GM18909 (cell line): ENCODE results near the gene OGFOD1.

Experiments
- ATAC-seq: cut with Tn5 transposase; IDR thresholded peaks from one replicate; pipeline ENCODE4 v1.9.1; 2021; ENCODE audit warnings: mild to moderate bottlenecking; ENCODE audit not compliant: unreplicated experiment, poor library complexity

OGFOD1 gene

DNA sequence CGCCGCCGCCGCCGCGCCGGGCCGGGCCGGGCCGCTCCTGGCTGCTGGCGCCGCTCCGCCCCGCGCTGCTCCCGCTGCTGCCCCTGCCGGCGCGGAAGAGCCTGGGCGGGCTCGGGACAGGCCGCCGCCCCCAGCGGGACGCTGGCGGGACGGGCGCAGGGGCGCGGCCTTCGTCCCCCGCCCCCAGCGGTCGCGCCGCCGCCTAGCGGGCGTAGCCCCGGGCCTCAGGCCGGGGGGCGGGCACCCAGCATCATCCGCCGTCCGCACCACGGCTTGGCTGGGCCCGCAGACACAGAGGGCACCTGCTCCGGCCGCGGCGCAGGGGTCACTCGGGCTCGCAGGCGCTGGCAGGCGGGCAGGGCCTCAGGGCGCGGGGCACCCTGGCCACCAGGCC, 25.9 kb upstream of the OGFOD1 start, which contains the start of gene AMFR:
AMFR (minus strand) TSS at position 107 of the 394 bp plus-strand sequence. CDS start 218 bp downstream, outside the sequence.
- ATAC-seq = peak; percentile 80

GRCh38 chr16:56426585-56426984, 24.8 kb upstream of the OGFOD1 start:
- ATAC-seq = no peak

DNA sequence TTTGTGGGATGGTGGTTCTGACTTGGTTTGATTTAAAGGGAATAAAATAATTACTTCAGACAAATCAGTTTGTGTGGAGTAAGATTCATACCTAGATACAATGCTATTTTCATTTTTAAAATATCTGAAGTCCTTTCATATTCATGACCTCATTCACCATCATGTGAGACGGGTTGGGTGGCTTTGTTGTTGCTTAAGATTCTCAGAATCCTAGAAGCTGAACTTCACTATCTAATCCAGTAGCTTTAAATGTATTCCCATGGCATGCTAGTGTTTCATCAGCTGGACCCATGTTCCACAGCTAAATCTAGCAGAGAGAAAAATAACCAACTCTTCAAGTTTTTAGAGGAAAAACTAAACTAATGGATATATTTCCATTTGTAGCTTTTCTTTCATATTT, 23.3 kb upstream of the OGFOD1 start:
- no peak for ATAC-seq

GRCh38 chr16:56436258-56436657, 15.1 kb upstream of the OGFOD1 start:
- no peak for ATAC-seq

GRCh38 chr16:56438038-56438437, 13.3 kb upstream of the OGFOD1 start:
- no peak for ATAC-seq

DNA sequence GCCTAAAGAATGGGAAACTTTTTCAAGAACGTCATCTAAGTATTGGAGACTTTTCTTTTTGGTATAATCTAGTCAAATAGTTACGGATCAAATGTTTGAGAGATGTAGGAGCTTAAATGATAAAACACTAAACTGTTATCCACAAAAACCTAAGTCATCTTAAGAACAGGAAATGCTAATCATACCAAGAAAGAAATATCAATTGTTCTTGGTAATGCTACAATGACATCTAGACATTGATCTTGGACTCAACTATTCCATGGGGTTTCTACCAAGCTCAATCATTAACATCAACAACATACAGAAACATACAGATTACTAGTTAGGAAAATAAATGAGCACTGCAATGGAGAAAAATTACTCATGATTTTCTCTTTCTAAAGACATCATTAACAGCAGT, 4.1 kb upstream of the OGFOD1 start:
- no peak for ATAC-seq

GRCh38 chr16:56448005-56448404, 3.3 kb upstream of the OGFOD1 start:
- no peak for ATAC-seq

DNA sequence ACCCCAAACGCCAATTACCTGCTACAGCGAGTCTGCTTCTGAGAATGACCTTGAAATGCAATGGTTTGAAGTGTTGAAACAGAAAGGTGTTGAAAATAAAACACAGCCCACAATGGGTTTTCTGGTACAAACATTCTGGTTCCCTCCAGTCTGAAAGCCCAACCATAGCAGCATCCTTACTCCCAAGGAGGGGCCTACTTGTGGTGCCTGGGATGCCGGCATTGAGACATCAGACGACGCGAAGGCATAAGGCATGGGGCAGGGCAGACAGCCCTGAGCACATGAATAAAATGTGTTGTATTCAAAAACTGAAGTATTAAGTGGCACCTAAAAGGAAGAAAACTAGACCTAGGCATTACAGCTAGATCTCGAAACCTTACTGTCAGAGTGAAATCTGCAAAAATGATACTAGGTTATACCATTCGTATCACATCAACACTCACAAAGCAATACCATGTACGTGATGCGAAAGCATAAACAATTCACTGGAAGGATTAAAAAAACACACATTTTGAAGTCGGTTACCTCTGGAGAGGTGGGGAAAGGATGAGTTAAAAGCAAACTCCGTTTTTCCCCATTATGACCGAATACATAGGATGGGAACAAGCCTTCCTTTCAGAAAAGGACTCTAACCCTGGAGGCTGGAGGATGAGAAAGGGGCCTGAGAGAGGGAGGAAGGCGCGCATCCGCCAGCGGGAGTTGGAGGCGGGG, 924 bp upstream of the OGFOD1 start:
- peak; percentile 31 for ATAC-seq

DNA sequence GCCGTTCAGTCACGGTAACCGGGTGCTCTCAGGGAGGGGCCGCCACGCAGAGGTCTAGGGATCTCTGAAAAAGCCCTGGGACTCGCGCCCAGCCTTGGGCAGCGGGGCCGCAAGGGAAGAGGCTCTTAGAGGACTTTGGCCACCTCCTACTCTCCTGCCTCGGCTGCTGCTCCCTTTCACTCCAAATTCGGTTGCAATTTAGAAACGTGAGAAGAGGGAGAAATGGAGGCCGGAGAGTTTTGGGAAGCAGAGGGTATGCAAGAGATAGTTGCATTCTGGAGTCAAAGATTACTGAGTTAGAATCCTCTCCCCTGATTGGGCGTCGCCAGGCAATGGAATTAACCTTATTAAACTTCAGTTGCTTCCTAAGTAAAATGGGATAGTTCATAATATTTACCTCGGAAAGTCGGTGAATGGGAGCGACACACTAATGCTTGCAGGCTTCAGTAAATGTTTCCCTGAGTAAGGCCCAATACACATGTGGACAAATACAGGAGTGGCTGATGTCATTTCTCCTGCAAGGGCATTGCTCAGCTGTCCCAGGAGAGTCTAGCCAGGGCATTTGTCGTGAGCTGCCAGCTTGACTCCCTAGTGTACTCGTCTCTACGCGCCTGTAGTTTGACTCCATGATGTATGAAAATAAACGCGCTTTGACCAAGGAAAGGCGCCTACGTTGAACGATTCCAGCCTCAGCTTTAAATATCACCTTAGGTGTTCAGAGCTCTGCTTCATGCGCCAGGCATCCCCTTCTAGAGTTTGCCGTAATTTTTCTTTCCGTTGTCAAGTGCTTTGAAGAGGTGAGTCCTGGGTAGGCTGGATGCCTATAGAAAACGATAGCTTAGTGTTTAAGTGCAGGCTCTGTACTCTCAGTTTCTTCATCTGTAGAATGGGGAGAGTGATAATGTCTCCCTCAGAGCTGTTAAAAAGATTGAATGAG, 667 bp downstream of the OGFOD1 start:
- ATAC-seq = peak; percentile 44

DNA sequence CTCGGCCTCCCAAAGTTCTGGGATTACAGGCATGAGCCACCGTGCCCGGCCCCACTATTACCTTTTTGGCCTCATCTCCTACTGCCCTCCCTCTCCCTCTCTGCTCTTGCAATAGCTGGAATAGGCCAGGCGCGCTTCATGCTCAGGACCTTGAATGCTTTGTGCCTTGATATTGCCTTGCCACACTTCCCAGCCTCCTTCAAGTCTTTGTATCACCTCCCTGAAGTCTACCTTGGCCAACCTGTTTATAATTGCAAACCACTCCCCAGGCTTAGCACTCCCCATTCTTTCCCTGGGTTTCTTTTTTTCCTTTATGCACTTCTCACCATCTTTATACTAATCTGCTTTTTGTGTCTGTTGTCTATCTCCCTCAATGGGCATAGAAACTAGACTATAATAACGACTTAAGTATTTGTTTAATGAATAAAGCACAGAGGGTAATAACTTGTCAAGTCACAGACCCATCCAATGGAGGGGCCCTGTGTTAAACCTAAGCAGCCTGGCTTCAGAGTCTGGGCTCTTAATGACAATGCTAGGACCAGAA, 6.6 kb downstream of the OGFOD1 start:
- ATAC-seq = no peak

DNA sequence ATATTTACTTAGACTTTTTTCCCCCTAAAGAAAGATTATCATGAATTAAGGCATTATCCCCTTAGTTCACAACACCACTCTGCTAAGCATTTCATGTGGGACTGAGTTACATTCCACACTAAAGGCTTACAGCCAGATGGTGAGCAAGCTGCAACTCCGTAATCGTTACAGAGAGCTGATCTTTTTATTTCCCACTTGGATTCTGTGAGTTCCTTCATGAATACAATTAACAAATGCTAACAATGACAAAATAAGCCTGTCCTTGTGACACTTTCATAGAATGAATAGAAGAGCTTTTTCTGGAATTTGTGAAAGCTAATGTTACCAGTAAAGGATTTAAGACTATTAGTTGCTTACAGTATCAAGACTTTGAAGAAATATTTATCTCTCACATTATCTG, 8.7 kb downstream of the OGFOD1 start:
- ATAC-seq = no peak

DNA sequence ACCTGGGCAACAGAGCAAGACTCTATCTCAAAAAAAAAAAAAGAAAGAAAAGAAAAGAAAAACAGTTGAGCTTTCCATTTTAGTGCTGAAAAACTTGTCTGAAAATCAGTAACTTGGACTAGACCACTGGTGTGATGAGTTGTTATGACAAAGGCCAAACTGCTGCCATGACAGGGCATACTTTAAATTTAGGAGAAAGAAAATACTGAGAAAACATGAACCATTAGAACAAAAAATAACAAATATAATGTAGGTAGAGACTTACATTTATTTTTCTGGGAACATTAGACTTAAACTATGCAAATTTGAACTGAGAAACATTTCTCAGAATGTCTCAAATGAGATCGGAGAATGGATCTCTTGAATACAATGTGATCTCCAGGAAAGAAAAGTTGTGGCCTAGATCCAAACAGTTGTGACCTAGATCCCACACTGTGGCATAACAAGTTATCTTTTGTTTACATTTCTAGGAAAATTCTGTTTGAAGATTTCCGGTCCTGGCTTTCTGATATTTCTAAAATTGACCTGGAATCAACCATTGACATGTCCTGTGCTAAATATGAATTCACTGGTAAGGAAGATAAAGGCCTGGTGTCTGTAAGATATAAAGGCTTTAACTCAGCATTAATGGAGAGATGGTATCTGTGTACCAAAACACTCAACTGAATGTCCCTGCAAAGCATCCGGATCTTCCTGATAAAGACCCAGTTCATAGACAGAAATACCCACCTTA, 10.9 kb downstream of the OGFOD1 start:
- ATAC-seq = no peak

GRCh38 chr16:56463153-56463552, 11.8 kb downstream of the OGFOD1 start:
- ATAC-seq = no peak

GRCh38 chr16:56466344-56466743, 15.0 kb downstream of the OGFOD1 start:
- no peak for ATAC-seq

- no peak for ATAC-seq
These were observed 17.4 kb downstream of the OGFOD1 start for GRCh38 chr16:56468800-56469199.

DNA sequence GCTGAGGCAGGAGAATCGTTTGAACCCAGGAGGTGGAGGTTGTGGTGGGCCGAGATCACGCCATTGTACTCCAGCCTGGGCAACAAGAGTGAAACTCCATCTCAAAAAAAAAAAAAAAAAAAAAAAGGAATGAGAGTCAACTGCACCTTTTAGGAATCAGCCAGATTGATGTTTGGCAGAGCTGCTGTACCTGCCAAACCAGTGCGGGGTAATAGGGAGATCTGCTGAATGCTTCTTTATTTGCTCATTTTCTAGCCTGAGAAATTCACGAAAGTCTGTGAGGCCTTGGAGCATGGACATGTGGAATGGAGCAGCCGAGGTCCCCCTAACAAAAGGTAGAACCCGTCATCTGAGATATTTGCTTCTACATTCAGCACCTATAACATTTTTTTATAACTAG, 18.4 kb downstream of the OGFOD1 start:
- ATAC-seq = no peak

DNA sequence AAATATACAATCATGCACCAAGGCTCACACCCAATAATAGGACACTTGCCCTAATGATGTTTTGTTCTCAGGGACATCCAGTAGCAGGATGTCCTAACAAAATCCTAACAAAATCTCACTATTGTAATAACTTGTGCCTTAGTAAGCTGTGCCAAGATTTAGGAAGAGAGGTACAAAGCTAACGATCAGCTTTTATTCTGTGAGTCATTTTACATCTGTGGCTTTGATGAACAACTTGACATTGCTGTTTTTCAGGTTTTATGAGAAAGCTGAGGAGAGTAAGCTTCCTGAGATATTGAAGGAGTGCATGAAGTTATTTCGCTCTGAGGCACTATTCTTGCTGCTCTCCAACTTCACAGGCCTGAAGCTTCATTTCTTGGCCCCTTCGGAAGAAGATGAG, 18.9 kb downstream of the OGFOD1 start:
- no peak for ATAC-seq

DNA sequence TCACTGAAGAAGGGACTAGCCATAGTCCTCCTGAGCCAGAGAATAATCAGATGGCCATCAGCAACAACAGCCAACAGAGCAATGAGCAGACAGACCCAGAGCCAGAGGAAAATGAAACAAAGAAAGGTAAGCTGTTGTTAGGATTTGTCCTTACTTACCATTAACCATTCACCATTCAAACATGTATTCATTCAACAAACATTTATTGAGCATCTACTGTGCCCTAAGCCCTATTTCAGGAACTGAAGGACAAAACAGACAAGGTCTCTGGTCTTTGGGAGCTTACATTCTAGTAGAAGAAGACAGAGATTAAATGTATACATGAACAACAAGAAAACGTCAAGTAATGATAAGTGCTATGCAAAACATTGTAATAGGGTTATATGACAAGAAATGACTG, 19.3 kb downstream of the OGFOD1 start:
- ATAC-seq = no peak

DNA sequence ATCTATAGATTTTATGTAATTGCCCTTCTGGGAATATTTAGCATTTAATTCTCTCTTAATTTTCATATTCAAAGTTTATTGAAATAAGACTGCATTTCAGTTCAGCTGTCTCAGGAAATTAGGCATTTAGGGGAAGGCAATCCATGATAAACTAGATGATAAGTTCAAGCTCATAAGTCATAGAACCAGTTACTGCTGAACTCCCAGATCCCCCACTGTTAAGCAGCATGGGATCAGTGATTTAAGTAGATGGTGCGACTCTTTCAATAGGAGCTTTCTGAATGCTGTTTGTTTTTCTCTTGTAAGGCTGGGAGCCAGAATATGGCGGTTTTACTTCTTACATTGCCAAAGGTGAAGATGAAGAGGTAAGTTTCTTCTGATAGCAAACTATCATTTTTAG, 23.8 kb downstream of the OGFOD1 start:
- no peak for ATAC-seq

DNA sequence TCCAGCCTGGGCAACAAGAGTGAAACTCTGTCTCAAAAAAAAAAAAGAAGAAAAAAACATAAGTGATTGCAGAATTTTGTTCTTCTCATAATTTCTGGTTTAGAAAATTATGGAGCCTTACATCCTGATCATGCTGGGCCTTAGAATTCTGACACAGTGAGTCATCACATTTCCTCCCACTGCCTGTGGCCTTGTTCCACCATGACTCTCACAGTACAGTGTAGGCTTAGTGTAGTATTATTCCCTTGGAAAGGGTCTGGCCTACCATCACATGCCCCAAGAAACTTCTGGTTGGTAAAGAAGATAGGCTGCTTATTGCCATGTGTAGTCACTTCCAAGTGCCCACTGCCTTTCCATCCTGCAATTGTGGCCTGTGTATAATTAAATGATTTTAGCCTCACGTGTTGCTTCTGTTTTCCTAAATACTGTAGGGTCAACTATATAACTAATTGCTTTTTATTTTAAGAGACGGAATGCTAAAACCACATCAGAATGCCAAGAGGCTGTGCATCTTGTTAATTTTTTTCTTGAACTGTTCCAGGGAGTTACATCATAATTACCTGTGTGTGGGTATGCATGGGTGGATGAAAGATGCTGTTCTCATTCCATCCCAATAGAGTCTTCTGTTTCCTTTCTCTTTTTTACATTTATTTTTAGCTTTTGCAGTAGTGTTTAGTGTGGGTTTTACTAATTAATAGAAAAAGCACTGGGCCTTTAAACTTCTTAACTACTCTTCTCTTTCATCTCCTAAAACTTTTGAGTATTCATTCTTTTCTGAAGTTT, 25.9 kb downstream of the OGFOD1 start:
- no peak for ATAC-seq
